HCT116 (cell line): Measurements from ENCODE around the gene SLC39A10. TPM values are rescaled to one million over a fixed set of nuclear protein-coding genes. Genes with fewer than 3 reads are reported as not detected.

Experiments used
- ATAC-seq: fragments of 200-7000 bp; cut with Tn5 transposase; 2 replicates; pipeline ENCODE4 v1.9.1; 2020; ENCODE audit warnings: mild to moderate bottlenecking, moderate library complexity
- BruUV-seq: library from RNA; stranded (reverse); fragments of 400-500 nt; replicated peaks from 2 replicates; lab custom pipeline; 2021; lab: Mats Ljungman, UMichigan
- CTCF ChIA-PET: fragments of 300-600 bp; sonication (Branson Sonifier 250); formaldehyde crosslinking; loops from one replicate; lab custom pipeline; 2021; ENCODE audit warnings: antibody characterized with exemption; lab: Charles Lee
- POLR2A ChIA-PET: fragments of 300-600, 350-600 bp; sonication (Branson Sonifier 250); formaldehyde crosslinking; loops from one replicate; lab custom pipeline; 2021; ENCODE audit warnings: antibody characterized with exemption; lab: Charles Lee
- RAD21 ChIA-PET, 2 experiments: fragments of 300-600 bp; sonication (Branson Sonifier 250); formaldehyde crosslinking; loops; one replicate each; lab custom pipeline; 2023; ENCODE audit warnings: low total read pairs in 2 of 2; ENCODE audit not compliant: uncharacterized antibody in 2 of 2, unreplicated experiment in 2 of 2, low non-redundant PET in 1 of 2; lab: Charles Lee
- DNase-seq: peaks from one replicate; pipeline ENCODE4 v3.0.0-alpha.2; 2010; ENCODE audit warnings: low read depth, low spot score
- H2AFZ ChIP-seq: fragments of 200-600 bp; shearing (Covaris generic), sonication (generic); 2 replicates; pipeline ENCODE4 v1.6.1; 2017; ENCODE audit warnings: low read depth, mixed run types, mixed read lengths, antibody characterized with exemption, low read length; ENCODE audit not compliant: poor library complexity, severe bottlenecking
- H3K27ac ChIP-seq: 2 replicates; pipeline ENCODE4 v1.5.1; 2012; ENCODE audit warnings: low read depth, low read length
- H3K27me3 ChIP-seq: fragments of 200-600 bp; sonication (generic); 2 replicates; pipeline ENCODE4 v1.6.1; 2016; ENCODE audit warnings: mixed run types, low read length, mixed read lengths; ENCODE audit not compliant: insufficient read depth
- H3K36me3 ChIP-seq, 2 experiments: fragments of 200-500 bp in 1 of 2; fragments of 200-600 bp in 1 of 2; sonication (Bioruptor generic) in 1 of 2; sonication (generic) in 1 of 2; 2 replicates each; pipeline versions ENCODE4 v1.5.1 to v1.6.1; 2014 to 2016; ENCODE audit warnings: low read length in 2 of 2, inconsistent platforms in 1 of 2, mixed read lengths in 1 of 2, mixed run types in 1 of 2; ENCODE audit not compliant: insufficient read depth in 2 of 2, control insufficient read depth in 1 of 2
- H3K4me1 ChIP-seq, 2 experiments: fragments of 200-600 bp in 1 of 2; sonication (generic) in 1 of 2; 2 replicates each; pipeline versions ENCODE4 v1.5.1 to v1.6.1; 2012 to 2017; ENCODE audit warnings: low read length in 2 of 2, inconsistent platforms in 1 of 2, mild to moderate bottlenecking in 1 of 2, mixed read lengths in 1 of 2, mixed run types in 1 of 2, moderate library complexity in 1 of 2; ENCODE audit not compliant: insufficient read depth in 2 of 2, control insufficient read depth in 1 of 2
- H3K4me2 ChIP-seq: fragments of 200-600 bp; sonication (generic); 2 replicates; pipeline ENCODE4 v1.6.1; 2017; ENCODE audit warnings: mixed run types, low read length, mixed read lengths
- H3K4me3 ChIP-seq, 2 experiments: fragments of 200-600 bp in 1 of 2; sonication (generic) in 1 of 2; replicated peaks in 1 of 2; 2 replicates each; pipeline ENCODE4 v1.5.1; 2011 to 2016; ENCODE audit warnings: low read length in 2 of 2, control low read depth in 1 of 2, low read depth in 1 of 2, mild to moderate bottlenecking in 1 of 2, mixed read lengths in 1 of 2, mixed run types in 1 of 2
- H3K79me2 ChIP-seq: fragments of 200-600 bp; sonication (generic); 2 replicates; pipeline ENCODE4 v1.6.1; 2017; ENCODE audit warnings: mild to moderate bottlenecking, mixed run types, low read length, moderate library complexity, mixed read lengths; ENCODE audit not compliant: insufficient read depth
- H3K9ac ChIP-seq: fragments of 200-600 bp; sonication (generic); 2 replicates; pipeline ENCODE4 v1.6.1; 2016; ENCODE audit warnings: low read length, mixed read lengths
- H3K9me2 ChIP-seq: fragments of 200-600 bp; sonication (generic), shearing (Covaris generic); 2 replicates; pipeline ENCODE4 v1.6.1; 2017; ENCODE audit warnings: mixed run types, mild to moderate bottlenecking, moderate library complexity; ENCODE audit not compliant: insufficient read depth
- H3K9me3 ChIP-seq, 2 experiments: fragments of 200-500 bp in 1 of 2; fragments of 200-600 bp in 1 of 2; sonication (Bioruptor generic) in 1 of 2; sonication (generic) in 1 of 2; 2 replicates each; pipeline ENCODE4 v1.6.1; 2014 to 2017; ENCODE audit warnings: low read length in 2 of 2, mixed read lengths in 2 of 2, inconsistent platforms in 1 of 2, low read depth in 1 of 2, mild to moderate bottlenecking in 1 of 2, mixed run types in 1 of 2, moderate library complexity in 1 of 2; ENCODE audit not compliant: control insufficient read depth in 1 of 2, insufficient read depth in 1 of 2
- H4K20me1 ChIP-seq: fragments of 200-600 bp; sonication (generic), shearing (Covaris generic); 2 replicates; pipeline ENCODE4 v1.6.1; 2017; ENCODE audit warnings: mixed run types, mild to moderate bottlenecking, moderate library complexity; ENCODE audit not compliant: insufficient read depth
- ATF3 ChIP-seq: IDR thresholded peaks from 2 replicates; pipeline ENCODE4 v1.6.1; 2012
- CEBPB ChIP-seq: IDR thresholded peaks from 2 replicates; pipeline ENCODE4 v1.6.1; 2012; ENCODE audit warnings: low read depth
- EZH2phosphoT487 ChIP-seq: fragments of 200-600 bp; IDR thresholded peaks from 2 replicates; pipeline ENCODE4 v1.6.1; 2018; ENCODE audit warnings: antibody characterized with exemption, borderline replicate concordance
- FOSL1 ChIP-seq: IDR thresholded peaks from 2 replicates; pipeline ENCODE4 v1.6.1; 2012; ENCODE audit warnings: low read depth
- POLR2A ChIP-seq: IDR thresholded peaks from 2 replicates; pipeline ENCODE4 v1.7.0; 2011; ENCODE audit warnings: borderline replicate concordance; ENCODE audit not compliant: insufficient read depth, insufficient read length; ENCODE audit errors: extremely low read depth
- POLR2AphosphoS5 ChIP-seq: IDR thresholded peaks from 2 replicates; pipeline ENCODE4 v1.6.1; 2011; ENCODE audit warnings: mild to moderate bottlenecking, low read depth, low read length, moderate library complexity
- RAD21 ChIP-seq: IDR thresholded peaks from 2 replicates; pipeline ENCODE4 v1.6.1; 2012; ENCODE audit warnings: low read depth, mild to moderate bottlenecking
- SP1 ChIP-seq: IDR thresholded peaks from 2 replicates; pipeline ENCODE4 v1.6.1; 2012; ENCODE audit warnings: low read depth
- SRF ChIP-seq: IDR thresholded peaks from 2 replicates; pipeline ENCODE4 v1.6.1; 2012; ENCODE audit warnings: low read depth
- TCF7L2 ChIP-seq: IDR thresholded peaks from 2 replicates; pipeline ENCODE4 v1.7.0; 2011; ENCODE audit warnings: borderline replicate concordance, inconsistent platforms; ENCODE audit not compliant: insufficient read depth, insufficient read length; ENCODE audit errors: extremely low read depth
- ZBTB33 ChIP-seq: IDR thresholded peaks from 2 replicates; pipeline ENCODE4 v1.6.1; 2011; ENCODE audit warnings: mild to moderate bottlenecking, low read length, moderate library complexity; ENCODE audit not compliant: insufficient replicate concordance; ENCODE audit errors: extremely low read depth
- ZFX ChIP-seq: fragments of 450-650 bp; IDR thresholded peaks from 2 replicates; pipeline ENCODE4 v1.6.1; 2017
- ZNF274 ChIP-seq: fragments of 200-500 bp; sonication (Bioruptor generic); IDR thresholded peaks from 2 replicates; pipeline ENCODE4 v1.6.1; 2014; ENCODE audit warnings: mild to moderate bottlenecking, low read depth, low read length, inconsistent platforms
- intact Hi-C: fragments of 100-400 bp; cut with micrococcal nuclease; formaldehyde crosslinking; loops from 2 replicates; pipeline ENCODE4 v1.10.0; 2022
- total RNA-seq: library from RNA; stranded (reverse); gene quantifications from one replicate; pipeline ENCODE4 v1.2.1, GENCODE V29; 2021; ENCODE audit not compliant: unreplicated experiment
- TF ChIP-seq, protein P1 (sequence below), 3 experiments: fragments of 200-600 bp in 1 of 3; sonication (generic) in 1 of 3; IDR thresholded peaks in 2 of 3; conservative IDR thresholded peaks in 1 of 3; 2 replicates each; pipeline ENCODE4 v1.5.1; 2012 to 2017; ENCODE audit warnings: low read depth in 2 of 3, low read length in 2 of 3, antibody characterized with exemption in 1 of 3, borderline replicate concordance in 1 of 3, control low read depth in 1 of 3, mild to moderate bottlenecking in 1 of 3, mixed read lengths in 1 of 3, mixed run types in 1 of 3, moderate library complexity in 1 of 3; ENCODE audit not compliant: insufficient read depth in 1 of 3

Gene SLC39A10
- total RNA-seq, 1 experiment from 2014 or later, result 59.0 TPM

- Histone ChIP-seq H3K9me3 (no peaks in the 10 kb centered on the region), H3K79me2 (peaks cover 6% of the 10 kb centered on the region), H3K27ac (no peak overlapping the region), H3K4me2 (no peak overlapping the region), H4K20me1 (no peaks in the 10 kb centered on the region), H2AFZ (no peak overlapping the region), H3K4me1 (peaks cover 0 to 13% of the 10 kb centered on the region in 2 experiments; a peak in 2 of 4 replicates), H3K36me3 (0 out of 4 replicates have a peak, but pooled peaks cover 3 to 5% of the 10 kb centered on the region in 2 experiments), H3K4me3 (no peak overlapping the region), H3K27me3 (no peaks in the 10 kb centered on the region), H3K9me2 (no peaks in the 10 kb centered on the region), H3K9ac (no peak overlapping the region)
- CTCF ChIA-PET, result no interaction called here
- TF ChIP-seq POLR2A, result no peak
- TF ChIP-seq ATF3, result no peak
- TF ChIP-seq, protein P1, sequence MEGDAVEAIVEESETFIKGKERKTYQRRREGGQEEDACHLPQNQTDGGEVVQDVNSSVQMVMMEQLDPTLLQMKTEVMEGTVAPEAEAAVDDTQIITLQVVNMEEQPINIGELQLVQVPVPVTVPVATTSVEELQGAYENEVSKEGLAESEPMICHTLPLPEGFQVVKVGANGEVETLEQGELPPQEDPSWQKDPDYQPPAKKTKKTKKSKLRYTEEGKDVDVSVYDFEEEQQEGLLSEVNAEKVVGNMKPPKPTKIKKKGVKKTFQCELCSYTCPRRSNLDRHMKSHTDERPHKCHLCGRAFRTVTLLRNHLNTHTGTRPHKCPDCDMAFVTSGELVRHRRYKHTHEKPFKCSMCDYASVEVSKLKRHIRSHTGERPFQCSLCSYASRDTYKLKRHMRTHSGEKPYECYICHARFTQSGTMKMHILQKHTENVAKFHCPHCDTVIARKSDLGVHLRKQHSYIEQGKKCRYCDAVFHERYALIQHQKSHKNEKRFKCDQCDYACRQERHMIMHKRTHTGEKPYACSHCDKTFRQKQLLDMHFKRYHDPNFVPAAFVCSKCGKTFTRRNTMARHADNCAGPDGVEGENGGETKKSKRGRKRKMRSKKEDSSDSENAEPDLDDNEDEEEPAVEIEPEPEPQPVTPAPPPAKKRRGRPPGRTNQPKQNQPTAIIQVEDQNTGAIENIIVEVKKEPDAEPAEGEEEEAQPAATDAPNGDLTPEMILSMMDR (IDR thresholded peaks at IDR 0.05 in 2 of 3, conservative IDR thresholded peaks at IDR 0.05 in 1 of 3; ENCODE audit: borderline replicate concordance in 1 of 3, insufficient read depth in 1 of 3, low read depth in 2 of 3, low read length in 2 of 3), result no peak
- no peak for TF ChIP-seq SRF
- TF ChIP-seq TCF7L2, result no peak
- TF ChIP-seq ZNF274, result no peak
- TF ChIP-seq ZFX, result no peak
- no peak for TF ChIP-seq EZH2phosphoT487
- no peak for TF ChIP-seq SP1
- no peak for TF ChIP-seq RAD21
- no peak for TF ChIP-seq POLR2AphosphoS5
- TF ChIP-seq FOSL1, result no peak
- TF ChIP-seq ZBTB33, result no peak
- no peak for TF ChIP-seq CEBPB
- RAD21 ChIA-PET, result no interaction called here
- no peak for DNase-seq
- no TSS peak for BruUV-seq
- ATAC-seq, result no peak
- POLR2A ChIA-PET, result no interaction called here
- intact Hi-C loops, result no loop called here
Measured at GRCh38 chr2:195722075-195722474, 65.0 kb downstream of the SLC39A10 start.
